Adipocyte (in vitro differentiated cells): ENCODE results near the gene MTFMT.
"Not testable (repeated sequence)": the region's sequence is repeated elsewhere in the genome, so short reads cannot be mapped to it uniquely, and the experiment has no call there.

Source experiments
- DNase-seq: peaks from one replicate; pipeline ENCODE4 v3.0.0-alpha.2; 2015; ENCODE audit warnings: low read depth
- H3K27me3 ChIP-seq: replicated peaks from 2 replicates; pipeline ENCODE4 v1.7.0; 2013; ENCODE audit warnings: mild to moderate bottlenecking, low read length, moderate library complexity; ENCODE audit not compliant: control insufficient read depth, insufficient read depth
- H3K36me3 ChIP-seq: 2 replicates; pipeline ENCODE4 v1.7.0; 2013; ENCODE audit warnings: low read length, mild to moderate bottlenecking, moderate library complexity; ENCODE audit not compliant: control insufficient read depth, insufficient read depth, severe bottlenecking
- H3K4me1 ChIP-seq: 2 replicates; pipeline ENCODE4 v1.7.0; 2013; ENCODE audit warnings: mild to moderate bottlenecking, low read length, moderate library complexity; ENCODE audit not compliant: control insufficient read depth, insufficient read depth
- H3K4me3 ChIP-seq: 2 replicates; pipeline ENCODE4 v1.7.0; 2013; ENCODE audit warnings: mild to moderate bottlenecking, low read length, moderate library complexity
- H3K9ac ChIP-seq: 2 replicates; pipeline ENCODE4 v1.7.0; 2013; ENCODE audit warnings: mild to moderate bottlenecking, low read length, moderate library complexity
- H3K9me3 ChIP-seq: 2 replicates; pipeline ENCODE4 v1.7.0; 2013; ENCODE audit warnings: mild to moderate bottlenecking, low read length, moderate library complexity; ENCODE audit not compliant: control insufficient read depth

MTFMT gene

DNA sequence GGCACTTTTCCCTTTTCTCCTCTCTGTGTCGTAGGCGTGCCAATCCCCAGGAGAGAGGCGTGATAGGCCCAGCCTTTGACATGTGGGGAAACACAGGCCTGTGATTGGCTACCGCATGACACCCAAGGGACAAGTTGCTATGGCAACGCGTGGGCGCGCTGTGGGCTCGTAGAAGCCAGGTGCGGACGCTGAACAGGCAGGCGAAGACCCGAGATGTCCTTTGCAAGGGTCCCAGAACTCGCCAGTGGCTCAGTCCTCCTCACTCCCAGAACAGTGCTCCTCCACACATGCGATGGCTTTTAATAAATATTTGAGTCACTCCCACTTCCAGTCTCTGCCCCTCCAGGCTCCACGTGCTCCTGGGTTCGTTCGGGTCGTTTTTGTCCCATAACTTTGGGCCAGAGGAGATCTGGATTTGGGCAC is 20.0 kb upstream of the MTFMT start:
- Histone ChIP-seq H3K27me3 (no peaks in the 10 kb centered on the region), H3K4me3 (peak overlapping the region; percentile 72), H3K9me3 (no peaks in the 10 kb centered on the region), H3K36me3 (no peaks in the 10 kb centered on the region), H3K9ac (no peak overlapping the region), H3K4me1 (peaks cover 5% of the 10 kb centered on the region)
- peak; percentile 97 for DNase-seq

GRCh38 chr15:65048241-65048640 is 18.8 kb upstream of the MTFMT start:
- DNase-seq = no peak
- no peak overlapping the region for H3K4me3 ChIP-seq
- H3K9me3 ChIP-seq = no peaks in the 10 kb centered on the region
- no peaks in the 10 kb centered on the region for H3K36me3 ChIP-seq
- H3K9ac ChIP-seq = no peak overlapping the region
- peaks cover 10% of the 10 kb centered on the region for H3K4me1 ChIP-seq
- no peaks in the 10 kb centered on the region for H3K27me3 ChIP-seq

DNA sequence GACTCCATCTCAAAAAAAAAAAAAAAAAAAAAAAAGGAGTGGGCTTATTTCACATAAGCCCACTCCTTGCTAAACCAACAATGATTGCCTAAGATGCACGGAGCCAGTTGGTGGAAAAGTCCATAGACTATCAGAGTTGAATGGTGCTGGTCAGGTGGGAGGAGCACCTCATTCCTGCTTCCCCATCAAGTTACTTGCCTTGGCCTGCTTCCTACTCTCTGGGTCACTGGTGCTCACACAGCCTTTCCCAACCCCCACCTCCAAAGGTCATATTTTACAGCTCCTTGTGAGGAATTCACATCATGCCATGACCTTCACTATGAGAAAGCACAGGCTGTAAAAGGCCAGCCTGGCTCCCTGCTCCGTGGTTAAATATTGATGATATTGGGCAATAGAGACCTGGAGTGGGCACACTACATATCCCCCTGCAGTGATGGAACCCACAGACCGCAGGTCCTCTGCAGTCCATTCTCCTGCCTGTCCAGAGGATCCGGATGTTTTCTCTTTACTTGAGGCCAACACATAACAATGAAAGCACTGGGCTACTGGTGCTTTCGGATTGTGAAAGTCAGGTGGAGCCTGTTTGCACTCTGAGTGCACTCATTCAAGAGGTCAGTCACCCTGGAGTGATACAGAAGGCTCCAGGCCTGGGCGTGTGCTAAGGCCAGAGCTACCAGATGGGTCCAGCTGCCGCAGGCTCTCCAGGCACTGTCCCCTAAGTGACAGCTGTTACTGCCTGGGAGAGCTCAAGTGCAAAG is 15.5 kb upstream of the MTFMT start, which contains the start of gene SLC51B:
Gene SLC51B (plus strand): TSS at position 664 of the 758 bp plus-strand sequence. CDS start 4,618 bp downstream, outside the sequence.
- Histone ChIP-seq H3K4me1 (peaks cover 10% of the 10 kb centered on the region), H3K9me3 (no peaks in the 10 kb centered on the region), H3K9ac (no peak within 1 kb of the TSS), H3K4me3 (no peak within 1 kb of the TSS), H3K36me3 (no peaks in the 10 kb centered on the region), H3K27me3 (no peaks in the 10 kb centered on the region)
- no peak for DNase-seq

DNA sequence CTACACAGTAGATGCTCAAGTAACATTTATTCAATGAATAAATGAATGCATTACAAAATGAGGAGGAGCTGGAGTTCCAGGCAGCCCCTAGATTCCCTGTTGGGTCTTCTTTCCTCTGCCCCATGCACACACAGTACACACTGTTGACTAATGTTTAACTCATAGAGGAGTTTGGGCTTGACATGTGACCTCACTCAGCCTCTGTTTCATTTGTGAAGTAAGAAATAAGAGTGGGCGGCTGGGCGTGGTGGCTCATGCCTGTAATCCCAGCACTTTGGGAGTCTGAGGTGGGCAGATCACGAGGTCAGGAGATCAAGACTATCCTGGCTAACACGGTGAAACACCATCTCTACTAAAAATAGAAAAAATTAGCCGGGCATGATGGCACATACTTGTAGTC is 14.8 kb upstream of the MTFMT start:
- not testable (repeated sequence) for H3K9me3 ChIP-seq, H3K4me1 ChIP-seq, H3K27me3 ChIP-seq, H3K4me3 ChIP-seq, H3K9ac ChIP-seq, H3K36me3 ChIP-seq
- DNase-seq = peak; percentile 43

DNA sequence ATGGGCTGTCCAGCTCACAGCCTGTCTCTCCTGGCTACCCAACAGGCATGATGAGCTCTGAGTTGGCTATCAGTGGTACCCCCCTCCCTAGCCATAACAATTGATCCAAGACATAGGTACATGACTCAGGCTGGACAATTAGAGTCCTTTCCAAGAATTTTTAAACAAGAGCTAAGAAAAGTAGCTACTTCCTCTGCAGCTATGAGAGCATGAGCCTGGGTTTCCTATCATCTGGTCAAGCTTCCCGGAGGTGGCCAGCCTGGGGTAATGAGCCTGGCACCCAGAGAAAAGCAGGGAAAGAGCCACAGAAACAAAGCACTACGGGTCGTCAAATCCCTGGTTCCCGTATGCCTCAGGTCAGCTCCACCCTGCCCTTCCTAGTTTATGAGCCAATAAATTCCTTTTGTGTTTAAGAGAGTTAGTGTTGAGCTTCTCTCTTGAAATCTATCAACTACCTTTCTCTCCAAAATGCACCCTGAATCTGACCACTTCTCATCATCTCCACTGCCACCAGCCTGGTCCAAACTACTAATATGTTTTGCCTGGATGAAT is 13.4 kb upstream of the MTFMT start:
- Histone ChIP-seq H3K4me3 (no peak overlapping the region), H3K9ac (no peak overlapping the region), H3K27me3 (no peaks in the 10 kb centered on the region), H3K9me3 (no peaks in the 10 kb centered on the region), H3K36me3 (no peaks in the 10 kb centered on the region), H3K4me1 (peaks cover 5% of the 10 kb centered on the region)
- DNase-seq = no peak

DNA sequence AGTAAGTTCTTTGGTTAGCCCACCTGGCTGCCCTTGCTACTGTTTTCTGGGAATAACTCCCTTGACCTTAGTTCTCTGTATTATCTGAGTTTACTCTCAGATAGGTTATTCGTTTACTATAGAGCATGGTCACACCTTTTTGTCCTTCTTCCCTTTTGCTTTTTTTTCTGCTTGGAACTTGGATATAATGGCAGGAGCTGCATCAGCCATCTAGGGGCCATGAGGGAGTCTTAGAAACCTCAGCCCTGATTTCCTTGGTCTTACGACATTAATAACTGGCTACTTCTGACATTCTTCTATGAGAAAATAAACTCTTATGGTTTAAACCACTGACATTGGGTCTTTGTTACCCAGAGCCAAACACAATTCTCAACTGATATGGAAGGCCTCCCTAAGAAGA is 12.3 kb upstream of the MTFMT start:
- DNase-seq = no peak
- no peaks in the 10 kb centered on the region for H3K27me3 ChIP-seq
- H3K4me1 ChIP-seq = peaks cover 5% of the 10 kb centered on the region
- H3K4me3 ChIP-seq = no peak overlapping the region
- H3K36me3 ChIP-seq = no peaks in the 10 kb centered on the region
- H3K9ac ChIP-seq = no peak overlapping the region
- no peaks in the 10 kb centered on the region for H3K9me3 ChIP-seq

GRCh38 chr15:65040461-65040860 is 11.0 kb upstream of the MTFMT start:
- Histone ChIP-seq H3K4me3 (no peak overlapping the region), H3K4me1 (peaks cover 5% of the 10 kb centered on the region), H3K9ac (no peak overlapping the region), H3K27me3 (no peaks in the 10 kb centered on the region), H3K9me3 (no peaks in the 10 kb centered on the region), H3K36me3 (no peaks in the 10 kb centered on the region)
- no peak for DNase-seq

DNA sequence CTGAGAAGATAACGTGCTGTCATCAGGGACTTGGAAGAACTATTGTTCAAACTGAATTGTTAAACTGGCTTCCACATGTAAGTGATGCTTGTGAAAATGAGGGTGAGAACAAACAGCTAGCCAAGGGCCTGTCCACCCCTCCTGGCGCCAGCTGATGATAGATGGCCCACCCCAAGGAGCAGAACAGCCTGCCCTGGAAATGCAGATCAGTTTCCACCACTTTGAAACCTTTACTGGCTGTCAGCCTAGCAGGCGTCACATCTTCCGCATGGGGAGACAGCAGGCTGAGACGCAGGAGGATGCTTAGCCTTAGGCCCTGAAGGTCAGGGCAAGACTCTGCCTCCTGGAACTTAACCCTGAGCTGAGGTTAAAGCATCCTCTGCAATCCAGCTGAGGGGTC is 9.4 kb upstream of the MTFMT start:
- H3K36me3 ChIP-seq = no peaks in the 10 kb centered on the region
- peaks cover 2% of the 10 kb centered on the region for H3K4me1 ChIP-seq
- no peak overlapping the region for H3K4me3 ChIP-seq
- DNase-seq = no peak
- H3K9ac ChIP-seq = no peak overlapping the region
- no peaks in the 10 kb centered on the region for H3K9me3 ChIP-seq
- no peaks in the 10 kb centered on the region for H3K27me3 ChIP-seq

DNA sequence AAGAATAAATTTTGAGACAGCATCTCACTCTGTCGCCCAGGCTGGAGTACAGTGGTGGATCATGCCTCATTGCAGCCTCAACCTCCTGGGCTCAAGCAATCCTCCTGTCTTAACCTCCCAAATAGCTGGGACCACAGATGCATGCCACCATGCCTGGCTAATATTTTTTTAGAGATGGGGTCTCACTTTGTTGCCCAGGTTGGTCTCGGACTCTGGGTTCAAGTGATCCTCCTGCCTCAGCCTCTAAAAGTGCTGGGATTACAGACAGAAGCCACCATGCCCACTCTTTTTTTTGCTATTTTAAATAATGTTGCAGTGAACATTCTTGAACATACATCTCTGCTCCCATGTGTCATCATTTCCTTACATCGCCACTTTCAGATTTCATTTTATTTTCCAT is 9.0 kb upstream of the MTFMT start:
- Histone ChIP-seq H3K9me3 (no peaks in the 10 kb centered on the region), H3K9ac (no peak overlapping the region), H3K4me1 (peaks cover 3% of the 10 kb centered on the region), H3K36me3 (no peaks in the 10 kb centered on the region), H3K4me3 (no peak overlapping the region), H3K27me3 (no peaks in the 10 kb centered on the region)
- DNase-seq = no peak

- H3K4me1 ChIP-seq = peaks cover 3% of the 10 kb centered on the region
- H3K9ac ChIP-seq = no peak overlapping the region
- H3K4me3 ChIP-seq = no peak overlapping the region
- no peak for DNase-seq
- no peaks in the 10 kb centered on the region for H3K27me3 ChIP-seq
- no peaks in the 10 kb centered on the region for H3K36me3 ChIP-seq
- no peaks in the 10 kb centered on the region for H3K9me3 ChIP-seq
Measured at GRCh38 chr15:65037309-65037708, 7.9 kb upstream of the MTFMT start.

DNA sequence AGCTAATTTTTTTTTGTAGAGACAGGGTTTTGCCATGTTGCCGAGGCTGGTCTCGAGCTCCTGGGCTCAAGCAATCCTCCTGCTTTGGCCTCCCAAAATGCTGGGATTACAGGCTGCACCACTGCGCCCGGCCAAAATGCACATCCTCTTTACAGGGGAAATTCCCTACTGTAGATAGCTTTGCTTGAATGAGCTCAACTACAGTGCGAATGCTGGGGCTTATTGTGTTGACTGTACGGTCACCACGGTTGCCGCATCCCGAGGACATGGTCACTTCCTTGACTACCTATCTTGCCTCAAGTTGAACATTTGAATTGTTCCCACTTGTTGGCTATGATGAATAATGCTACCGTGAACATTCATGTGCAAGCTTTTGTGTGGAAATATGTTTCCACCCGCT is 5.3 kb upstream of the MTFMT start:
- no peak for DNase-seq
- Histone ChIP-seq H3K27me3 (no peaks in the 10 kb centered on the region), H3K4me1 (peaks cover 3% of the 10 kb centered on the region), H3K36me3 (no peaks in the 10 kb centered on the region), H3K9me3 (no peaks in the 10 kb centered on the region), H3K9ac (no peak overlapping the region), H3K4me3 (no peak overlapping the region)
